IPS-18c (cell line): ENCODE results near the gene SMIM41.

Experiments used
- H3K4me3 ChIP-seq: 2 replicates; pipeline ENCODE4 v1.7.0; 2013; ENCODE audit warnings: low read depth, mild to moderate bottlenecking, low read length, moderate library complexity; ENCODE audit not compliant: insufficient read depth
- H3K9me3 ChIP-seq: one replicate; pipeline ENCODE4 v1.6.1; 2013; ENCODE audit warnings: mild to moderate bottlenecking, low read length, moderate library complexity; ENCODE audit not compliant: control insufficient read depth, insufficient read depth

Gene SMIM41

DNA sequence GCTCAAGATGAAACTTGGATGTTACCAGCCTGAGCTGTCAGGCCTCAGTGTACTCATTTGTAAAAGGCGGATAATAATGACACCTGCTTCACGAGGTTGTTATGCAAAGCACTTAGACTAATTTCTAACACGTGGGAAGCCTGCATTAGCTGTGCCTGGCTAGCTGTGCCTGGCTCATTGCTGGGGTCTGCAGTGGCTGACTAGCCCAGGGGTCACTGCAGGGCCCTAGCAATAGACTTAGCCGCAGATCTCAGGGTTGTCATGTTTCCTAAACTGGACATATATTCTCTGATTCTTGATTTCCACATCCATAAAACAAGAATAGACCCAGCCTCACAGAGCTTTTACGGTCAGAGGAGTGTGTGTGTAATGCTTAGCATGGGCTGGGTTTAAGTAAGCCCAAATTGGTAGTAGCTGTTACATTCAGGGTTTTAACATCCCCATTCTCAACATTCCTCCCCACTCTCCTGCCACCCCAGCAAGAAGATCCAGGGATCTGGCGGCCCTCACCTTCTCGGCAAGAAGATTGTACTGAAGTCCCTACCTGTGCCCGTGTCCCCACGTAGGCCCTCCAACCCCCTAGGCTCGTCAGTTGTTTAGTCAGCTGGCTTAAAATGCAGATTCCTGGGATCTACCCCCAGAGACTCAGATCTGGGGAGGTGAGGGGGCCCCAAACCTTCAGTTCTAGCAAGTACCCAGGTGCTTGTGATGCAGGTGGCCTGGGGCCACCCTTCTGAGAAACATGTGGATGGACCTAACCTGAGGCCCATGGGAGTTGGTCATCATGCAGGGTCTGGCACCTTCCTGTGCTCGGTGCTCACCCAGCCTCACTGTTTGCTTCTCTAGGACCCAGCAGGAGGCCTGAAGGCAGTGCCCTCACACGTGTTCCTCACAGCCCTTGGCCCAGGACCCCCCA is 19.7 kb upstream of the SMIM41 start:
- Histone ChIP-seq H3K9me3 (peaks cover 2% of the 10 kb centered on the region), H3K4me3 (no peak overlapping the region)

DNA sequence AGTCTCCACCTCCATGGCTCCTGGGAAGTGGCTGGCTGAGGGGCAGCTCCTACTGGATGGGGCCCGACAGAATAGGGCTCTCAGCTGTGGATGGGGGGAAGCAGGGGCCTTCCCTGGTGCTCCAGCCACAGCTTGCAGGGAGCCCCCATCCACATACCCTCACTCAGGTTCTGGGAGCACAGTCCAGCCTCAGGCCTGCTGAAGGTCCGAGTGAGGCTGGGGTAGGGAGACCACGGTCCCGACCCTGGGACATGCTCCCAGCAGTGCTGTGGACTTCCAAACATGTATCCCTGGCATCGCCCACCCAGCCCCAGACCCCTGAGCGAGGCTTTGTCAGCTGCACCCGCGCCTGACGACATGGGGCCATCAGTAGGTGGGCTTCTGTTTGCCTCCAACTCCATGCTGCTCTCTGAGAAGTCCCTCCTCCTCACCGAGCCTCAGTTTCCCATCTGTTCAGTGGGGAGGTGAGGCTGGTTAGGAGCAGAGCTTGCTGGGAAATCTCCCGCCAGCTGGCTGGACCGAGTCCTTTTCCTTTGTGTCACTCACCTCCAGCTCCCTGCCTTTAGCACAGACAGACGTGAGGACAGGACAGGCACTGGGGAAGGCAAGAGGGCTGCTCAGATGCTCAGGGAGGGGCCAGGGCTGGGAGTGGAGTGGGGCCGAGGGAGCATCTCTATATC is 18.9 kb upstream of the SMIM41 start:
- no peak overlapping the region for H3K4me3 ChIP-seq
- peaks cover 2% of the 10 kb centered on the region for H3K9me3 ChIP-seq

- peaks cover 2% of the 10 kb centered on the region for H3K9me3 ChIP-seq
- H3K4me3 ChIP-seq: no peak overlapping the region
Measured at GRCh38 chr12:52061470-52062166, 17.9 kb upstream of the SMIM41 start.

GRCh38 chr12:52062167-52063081 is 17.1 kb upstream of the SMIM41 start:
- no peak overlapping the region for H3K4me3 ChIP-seq

DNA sequence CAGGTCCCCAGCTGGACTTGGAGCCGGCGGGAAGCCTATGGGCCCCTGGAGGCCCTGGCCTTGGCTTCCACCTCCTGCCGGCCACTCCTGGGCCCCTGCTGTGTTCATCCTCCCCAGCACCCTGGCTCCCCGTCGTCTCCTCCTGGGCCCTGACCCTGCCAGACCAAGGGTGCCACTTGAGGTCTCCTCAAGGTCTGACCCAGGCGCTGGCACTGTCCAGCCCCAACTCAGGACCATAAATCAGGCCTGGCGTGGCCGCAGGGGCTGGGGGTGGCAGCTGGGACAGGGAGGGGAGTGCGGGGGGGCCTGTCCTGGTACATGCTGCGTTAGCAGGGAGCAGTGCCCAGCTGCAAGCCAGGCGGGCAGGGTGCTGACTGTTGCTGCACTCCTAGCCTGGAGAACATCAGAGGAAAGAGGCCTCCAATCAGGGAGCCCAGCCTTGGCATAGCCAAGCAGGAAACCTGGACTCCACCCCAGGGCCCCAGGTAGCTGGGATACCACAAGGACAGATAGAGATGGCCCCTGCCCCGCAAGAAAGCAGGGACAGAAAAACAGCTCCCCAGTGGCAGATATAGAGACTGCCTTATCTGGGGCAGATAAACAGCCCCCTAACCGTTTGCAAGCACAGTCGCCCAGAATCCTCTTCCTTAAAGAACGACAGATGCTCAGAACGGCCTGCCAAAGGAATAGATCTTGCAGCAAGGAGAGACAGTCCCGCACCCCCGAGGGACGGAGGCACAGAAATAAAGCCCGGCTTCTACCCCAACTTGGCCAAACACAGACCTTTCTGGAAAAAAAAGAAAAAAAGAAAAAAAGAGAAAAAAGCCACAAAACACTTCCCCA is 16.2 kb upstream of the SMIM41 start:
- Histone ChIP-seq H3K4me3 (no peak overlapping the region), H3K9me3 (peaks cover 2% of the 10 kb centered on the region)

More at GRCh38 chr12:52062167-52063081, 17.1 kb upstream of the SMIM41 start:
- peaks cover 2% of the 10 kb centered on the region for H3K9me3 ChIP-seq

DNA sequence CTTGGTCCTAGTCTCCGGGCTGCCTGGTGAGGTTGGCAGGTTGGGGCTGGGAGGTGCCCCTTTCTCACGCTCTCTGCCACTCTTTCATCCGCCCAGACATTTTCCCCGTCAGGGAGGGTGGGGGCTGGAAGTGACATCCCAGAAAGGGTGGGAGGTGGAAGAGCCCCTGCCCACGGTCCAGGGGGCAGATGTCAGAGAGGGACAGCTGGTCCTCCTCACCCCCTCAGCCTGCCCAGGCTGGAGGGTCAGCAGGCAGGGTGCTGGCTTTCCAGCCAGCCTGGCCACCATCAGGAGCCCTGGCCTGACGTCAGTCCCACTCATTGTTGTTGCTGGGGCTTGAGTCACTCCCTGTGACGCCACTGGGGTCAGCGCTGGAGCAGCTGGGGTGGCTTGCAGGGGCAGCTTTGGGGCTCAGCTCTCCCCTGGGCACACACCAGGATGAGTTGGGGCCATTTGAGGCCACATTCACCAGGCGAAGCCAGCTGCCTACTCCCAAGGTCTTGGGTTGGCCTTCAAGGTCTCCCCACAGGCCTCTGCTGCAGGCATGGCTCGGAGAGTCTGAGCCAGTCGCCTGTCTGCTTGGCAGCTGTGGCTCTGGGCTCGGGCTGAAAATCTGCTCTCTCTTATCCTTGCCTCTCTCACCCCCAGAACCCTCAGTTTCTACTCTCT is 15.4 kb upstream of the SMIM41 start:
- no peaks in the 10 kb centered on the region for H3K9me3 ChIP-seq
- no peak overlapping the region for H3K4me3 ChIP-seq

- no peaks in the 10 kb centered on the region for H3K9me3 ChIP-seq
- no peak overlapping the region for H3K4me3 ChIP-seq
Measured at GRCh38 chr12:52066346-52067080, 13.0 kb upstream of the SMIM41 start.

GRCh38 chr12:52067081-52067374 is 12.5 kb upstream of the SMIM41 start:
- Histone ChIP-seq H3K9me3 (no peaks in the 10 kb centered on the region), H3K4me3 (no peak overlapping the region)

DNA sequence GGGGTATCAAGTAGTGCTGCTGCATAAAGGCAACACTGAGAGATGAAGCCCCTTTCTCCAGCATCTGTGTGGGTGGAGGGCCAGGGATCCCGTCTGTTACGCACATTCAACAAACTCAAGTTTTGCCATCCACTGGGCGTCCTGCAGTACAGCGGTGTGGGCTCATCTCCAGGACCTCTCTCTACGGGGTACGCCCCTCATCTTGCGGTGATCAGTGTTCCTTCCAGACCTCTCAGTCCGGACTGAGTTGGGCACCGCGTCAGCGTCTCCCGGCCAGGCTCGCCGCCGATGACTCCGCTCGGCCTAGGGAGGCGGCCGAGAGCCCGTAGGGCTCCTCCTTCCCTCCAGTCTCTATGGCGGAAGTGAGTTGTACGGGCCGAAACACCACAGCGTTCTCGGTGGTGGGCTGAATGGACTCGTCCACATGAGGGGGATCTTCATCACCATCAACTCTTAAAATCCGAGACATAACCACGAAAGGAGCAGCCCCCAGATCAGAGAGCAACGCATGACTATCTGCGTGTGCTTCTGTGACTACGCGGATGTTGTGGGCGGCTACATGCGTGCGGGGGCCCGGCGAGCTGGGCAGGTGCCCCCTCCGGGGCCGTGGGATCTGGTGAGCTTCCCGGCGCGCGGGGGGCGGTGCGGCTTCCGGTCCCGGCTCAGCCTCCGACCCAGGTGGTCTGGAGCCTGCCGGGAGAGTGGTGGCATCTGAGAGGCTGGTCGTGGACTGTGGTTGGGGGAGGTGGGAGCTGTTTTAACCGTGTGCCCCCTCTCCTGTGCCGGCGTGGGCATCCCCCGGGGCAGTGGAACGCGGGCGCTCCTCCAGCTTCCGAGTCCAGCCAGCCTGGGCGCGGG is 9.9 kb upstream of the SMIM41 start, which contains the start of gene ATG101:
ATG101 (plus strand) TSS at position 652 of the 858 bp plus-strand sequence. CDS start 3,673 bp downstream, outside the sequence.
- peak within 1 kb of the TSS; percentile 98 for H3K4me3 ChIP-seq
- H3K9me3 ChIP-seq: no peaks in the 10 kb centered on the region

- Histone ChIP-seq H3K4me3 (peak overlapping the region; percentile 98), H3K9me3 (no peaks in the 10 kb centered on the region)
Measured at GRCh38 chr12:52070185-52070925, 9.1 kb upstream of the SMIM41 start.

DNA sequence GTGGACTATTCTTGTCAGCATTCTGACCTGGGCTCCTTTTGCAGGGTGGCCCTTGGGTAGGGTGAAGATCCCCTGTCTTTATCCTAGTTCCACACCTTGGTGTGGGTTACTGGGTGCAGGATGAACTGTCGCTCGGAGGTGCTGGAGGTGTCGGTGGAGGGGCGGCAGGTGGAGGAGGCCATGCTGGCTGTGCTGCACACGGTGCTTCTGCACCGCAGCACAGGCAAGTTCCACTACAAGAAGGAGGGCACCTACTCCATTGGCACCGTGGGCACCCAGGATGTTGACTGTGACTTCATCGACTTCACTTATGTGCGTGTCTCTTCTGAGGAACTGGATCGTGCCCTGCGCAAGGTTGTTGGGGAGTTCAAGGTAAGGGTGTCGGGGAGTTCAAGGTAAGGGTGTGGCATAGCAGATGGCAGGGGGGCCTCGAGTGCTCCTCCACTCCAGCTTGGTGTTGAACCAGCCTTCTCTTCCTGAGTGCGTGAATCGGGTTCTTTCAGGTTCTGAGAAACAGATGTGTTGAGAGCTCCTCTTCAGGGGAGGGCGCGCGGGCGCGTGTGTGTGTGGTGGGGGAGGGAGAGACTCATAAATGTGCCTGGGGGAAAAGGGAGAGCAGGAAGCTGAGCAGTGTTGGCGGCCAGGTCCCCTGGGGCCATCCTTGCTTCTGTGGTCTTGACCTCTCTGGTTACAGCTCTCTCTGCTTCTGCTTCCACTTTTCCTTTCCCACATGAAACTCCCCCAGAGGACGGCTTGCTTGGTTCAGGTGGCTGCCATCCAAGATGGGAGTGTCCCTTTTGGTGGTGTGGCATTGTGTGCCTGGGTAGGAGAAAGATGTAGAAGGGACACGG is 5.7 kb upstream of the SMIM41 start:
- H3K9me3 ChIP-seq: no peaks in the 10 kb centered on the region
- no peak overlapping the region for H3K4me3 ChIP-seq

DNA sequence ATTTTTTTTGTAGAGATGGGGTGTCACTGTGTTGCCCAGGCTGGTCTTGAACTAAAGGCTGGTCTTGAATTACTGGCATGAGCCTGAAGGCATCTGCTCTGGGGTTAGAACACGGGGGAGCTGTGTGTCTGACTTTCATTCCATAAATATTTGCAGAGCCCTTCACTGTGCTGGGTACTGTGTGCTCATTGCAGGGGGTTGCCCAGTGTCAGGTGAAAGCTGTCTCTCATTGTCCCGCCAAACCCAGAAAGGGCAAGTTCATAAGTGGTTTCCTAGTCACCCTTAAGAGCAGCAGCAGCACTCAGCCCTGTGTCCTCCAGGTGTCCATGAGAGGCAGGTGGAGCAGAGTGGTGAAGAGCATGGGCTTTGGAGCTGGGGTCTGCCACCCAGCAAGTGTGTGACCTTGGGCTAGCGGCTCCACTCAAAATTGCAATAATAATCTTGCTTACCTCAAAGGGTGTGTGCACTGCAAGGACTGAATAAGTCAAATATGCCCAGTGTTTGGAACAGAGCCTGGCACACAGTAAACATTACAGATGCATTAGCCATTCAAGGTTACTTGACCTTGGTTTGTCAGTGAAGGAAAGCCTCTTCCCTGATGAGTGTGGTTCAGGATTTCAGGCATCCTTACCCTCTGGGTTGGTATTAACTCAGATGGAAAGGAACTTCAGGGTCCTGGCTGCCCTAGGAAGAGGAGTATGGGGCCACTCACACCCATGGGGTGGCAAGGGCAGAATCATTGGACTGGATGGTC is 4.4 kb upstream of the SMIM41 start:
- H3K9me3 ChIP-seq: no peaks in the 10 kb centered on the region
- H3K4me3 ChIP-seq: no peak overlapping the region
